MM.1S (cell line): Measurements from ENCODE around the gene TMEM212.
"Not testable (repeated sequence)": the region's sequence is repeated elsewhere in the genome, so short reads cannot be mapped to it uniquely, and the experiment has no call there.

ENCODE experiments used
- CTCF ChIP-seq: fragments of 300-600 bp; sonication (generic); IDR thresholded peaks from 2 replicates; pipeline ENCODE4 v1.5.1; 2016; ENCODE audit warnings: antibody characterized with exemption, low read length, mixed read lengths
- EZH2 ChIP-seq: fragments of 300-600 bp; sonication (generic); optimal IDR thresholded peaks from 2 replicates; pipeline ENCODE3; 2017; ENCODE audit warnings: low read depth, mild to moderate bottlenecking, antibody characterized with exemption, low read length, mixed read lengths

GRCh38 chr3:171858770-171859169, 15.6 kb downstream of the TMEM212 start:
- not testable (repeated sequence) for TF ChIP-seq CTCF, EZH2
